WTC11 (cell line): ENCODE measurements around the gene NSFL1C. TPM values are rescaled to one million over a fixed set of nuclear protein-coding genes. Genes with fewer than 3 reads are reported as not detected.
A peak's percentile ranks its signal among the peaks of the same experiment; 100 is the strongest.

Experiments used
- ATAC-seq: fragments of 200-7000 bp; cut with Tn5 transposase; 2 replicates; pipeline ENCODE4 v1.10.0; 2021; ENCODE audit warnings: mild to moderate bottlenecking, moderate library complexity
- CTCF ChIA-PET: fragments of 300-600 bp; sonication (Branson Sonifier 250); formaldehyde crosslinking; loops from one replicate; lab custom pipeline; 2021; ENCODE audit warnings: antibody characterized with exemption; lab: Charles Lee
- POLR2A ChIA-PET: fragments of 350-600 bp; sonication (Branson Sonifier 250); formaldehyde crosslinking; loops from one replicate; lab custom pipeline; 2021; ENCODE audit warnings: antibody characterized with exemption; lab: Charles Lee
- DNase-seq: peaks from one replicate; pipeline ENCODE4 v3.0.0; 2021; ENCODE audit warnings: low spot score
- H3K27ac Mint-ChIP-seq: 2 replicates; pipeline ENCODE4 v1.8.0; 2021; ENCODE audit warnings: mixed read lengths
- H3K27me3 Mint-ChIP-seq: 2 replicates; pipeline ENCODE4 v1.8.0; 2021; ENCODE audit warnings: low read depth, mild to moderate bottlenecking, moderate library complexity, mixed read lengths
- H3K36me3 Mint-ChIP-seq: 2 replicates; pipeline ENCODE4 v1.8.0; 2021; ENCODE audit warnings: mixed read lengths
- H3K4me1 Mint-ChIP-seq: 2 replicates; pipeline ENCODE4 v1.8.0; 2022; ENCODE audit warnings: mixed read lengths
- H3K4me3 Mint-ChIP-seq: 2 replicates; pipeline ENCODE4 v1.8.0; 2021; ENCODE audit warnings: mild to moderate bottlenecking, moderate library complexity, mixed read lengths
- H3K9me3 Mint-ChIP-seq: 2 replicates; pipeline ENCODE4 v1.8.0; 2021; ENCODE audit warnings: mixed read lengths
- CBFB ChIP-seq: sonication (generic); formaldehyde crosslinking; IDR thresholded peaks from 2 replicates; pipeline ENCODE4 v1.8.1; 2022; ENCODE audit warnings: mild to moderate bottlenecking, low read depth, missing genetic modification reagents
- CREM ChIP-seq: sonication (generic); formaldehyde crosslinking; IDR thresholded peaks from 2 replicates; pipeline ENCODE4 v1.8.1; 2022; ENCODE audit warnings: mild to moderate bottlenecking, missing genetic modification reagents, moderate library complexity
- EMX1 ChIP-seq: fragments of 250-450 bp; sonication (Bioruptor Pico); IDR thresholded peaks from 2 replicates; pipeline ENCODE4 v1.8.0; 2021; ENCODE audit warnings: mild to moderate bottlenecking
- NFE2L1 ChIP-seq: sonication (generic); formaldehyde crosslinking; IDR thresholded peaks from 2 replicates; pipeline ENCODE4 v1.8.1; 2023; ENCODE audit warnings: missing genetic modification reagents
- NR3C1 ChIP-seq: sonication (generic); formaldehyde crosslinking; conservative IDR thresholded peaks from 2 replicates; pipeline ENCODE4 v1.8.1; 2023; ENCODE audit warnings: low read depth, mild to moderate bottlenecking, missing genetic modification reagents
- PRRX2 ChIP-seq: fragments of 250-450 bp; sonication (Bioruptor Pico); IDR thresholded peaks from 2 replicates; pipeline ENCODE4 v1.8.0; 2021; ENCODE audit warnings: mild to moderate bottlenecking
- SOX15 ChIP-seq: fragments of 250-450 bp; sonication (Bioruptor Pico); IDR thresholded peaks from 2 replicates; pipeline ENCODE4 v1.9.0; 2021; ENCODE audit warnings: mild to moderate bottlenecking
- ZNF317 ChIP-seq: sonication (generic); formaldehyde crosslinking; IDR thresholded peaks from 2 replicates; pipeline ENCODE4 v1.8.1; 2023; ENCODE audit warnings: low read depth, mild to moderate bottlenecking, moderate library complexity, missing genetic modification reagents, borderline replicate concordance
- ZNF416 ChIP-seq: fragments of 250-450 bp; sonication (Bioruptor Pico); IDR thresholded peaks from 2 replicates; pipeline ENCODE4 v1.9.0; 2021; ENCODE audit warnings: mild to moderate bottlenecking, inconsistent platforms
- total RNA-seq: library from RNA; stranded (reverse); gene quantifications from 3 replicates; pipeline ENCODE4 v1.2.3, GENCODE V29; 2021
- TF ChIP-seq, protein P1 (sequence below): sonication (generic); formaldehyde crosslinking; IDR thresholded peaks from 2 replicates; pipeline ENCODE4 v1.8.1; 2023; ENCODE audit warnings: mild to moderate bottlenecking, moderate library complexity, missing genetic modification reagents
- TF ChIP-seq, protein P2 (sequence below): fragments of 250-450 bp; sonication (Bioruptor Pico); IDR thresholded peaks from 2 replicates; pipeline ENCODE4 v1.9.0; 2021; ENCODE audit warnings: mild to moderate bottlenecking
- TF ChIP-seq, protein P3 (sequence below): sonication (generic); formaldehyde crosslinking; IDR thresholded peaks from 2 replicates; pipeline ENCODE4 v1.8.0; 2023; ENCODE audit warnings: mild to moderate bottlenecking, missing genetic modification reagents
- TF ChIP-seq, protein P4 (sequence below): fragments of 200-600 bp; IDR thresholded peaks from 2 replicates; pipeline ENCODE4 v1.8.0; 2022; ENCODE audit warnings: antibody characterized with exemption
- TF ChIP-seq, protein P5 (sequence below): sonication (generic); formaldehyde crosslinking; IDR thresholded peaks from 2 replicates; pipeline ENCODE4 v1.8.0; 2022; ENCODE audit warnings: mild to moderate bottlenecking, missing genetic modification reagents

Gene NSFL1C
- total RNA-seq, 1 experiment from 2014 or later = 85.5 TPM

DNA sequence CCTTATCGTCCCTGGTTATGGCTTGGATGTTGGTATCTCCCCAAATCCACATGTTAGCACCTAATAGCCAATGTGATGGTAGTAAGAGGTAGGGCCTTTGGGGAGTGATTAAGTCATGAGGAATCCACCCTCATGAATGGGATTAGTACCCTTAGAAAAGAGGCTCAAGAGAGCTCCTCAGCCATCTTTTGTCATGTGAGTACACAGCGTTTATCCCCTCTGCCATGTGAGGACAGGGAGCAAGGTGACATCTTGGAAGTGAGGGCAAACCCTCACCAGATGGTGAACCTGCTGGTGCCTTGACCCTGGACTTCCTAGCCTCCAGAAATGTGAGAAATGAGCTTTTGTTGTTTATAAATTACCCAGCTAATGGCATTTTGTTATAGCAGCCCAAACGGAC lies 40.6 kb upstream of the NSFL1C start (continued):
- TF ChIP-seq, protein P1, sequence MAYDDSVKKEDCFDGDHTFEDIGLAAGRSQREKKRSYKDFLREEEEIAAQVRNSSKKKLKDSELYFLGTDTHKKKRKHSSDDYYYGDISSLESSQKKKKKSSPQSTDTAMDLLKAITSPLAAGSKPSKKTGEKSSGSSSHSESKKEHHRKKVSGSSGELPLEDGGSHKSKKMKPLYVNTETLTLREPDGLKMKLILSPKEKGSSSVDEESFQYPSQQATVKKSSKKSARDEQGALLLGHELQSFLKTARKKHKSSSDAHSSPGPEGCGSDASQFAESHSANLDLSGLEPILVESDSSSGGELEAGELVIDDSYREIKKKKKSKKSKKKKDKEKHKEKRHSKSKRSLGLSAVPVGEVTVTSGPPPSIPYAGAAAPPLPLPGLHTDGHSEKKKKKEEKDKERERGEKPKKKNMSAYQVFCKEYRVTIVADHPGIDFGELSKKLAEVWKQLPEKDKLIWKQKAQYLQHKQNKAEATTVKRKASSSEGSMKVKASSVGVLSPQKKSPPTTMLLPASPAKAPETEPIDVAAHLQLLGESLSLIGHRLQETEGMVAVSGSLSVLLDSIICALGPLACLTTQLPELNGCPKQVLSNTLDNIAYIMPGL (CRISPR knock-in tag) = no peak
- TF ChIP-seq ZNF416 (no peak), CBFB (CRISPR knock-in tag) (no peak), SOX15 (CRISPR knock-in tag) (no peak), NFE2L1 (CRISPR knock-in tag) (no peak), PRRX2 (CRISPR knock-in tag) (no peak), NR3C1 (CRISPR knock-in tag) (no peak)
- TF ChIP-seq, protein P2, sequence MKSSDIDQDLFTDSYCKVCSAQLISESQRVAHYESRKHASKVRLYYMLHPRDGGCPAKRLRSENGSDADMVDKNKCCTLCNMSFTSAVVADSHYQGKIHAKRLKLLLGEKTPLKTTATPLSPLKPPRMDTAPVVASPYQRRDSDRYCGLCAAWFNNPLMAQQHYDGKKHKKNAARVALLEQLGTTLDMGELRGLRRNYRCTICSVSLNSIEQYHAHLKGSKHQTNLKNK (CRISPR knock-in tag) = no peak

DNA sequence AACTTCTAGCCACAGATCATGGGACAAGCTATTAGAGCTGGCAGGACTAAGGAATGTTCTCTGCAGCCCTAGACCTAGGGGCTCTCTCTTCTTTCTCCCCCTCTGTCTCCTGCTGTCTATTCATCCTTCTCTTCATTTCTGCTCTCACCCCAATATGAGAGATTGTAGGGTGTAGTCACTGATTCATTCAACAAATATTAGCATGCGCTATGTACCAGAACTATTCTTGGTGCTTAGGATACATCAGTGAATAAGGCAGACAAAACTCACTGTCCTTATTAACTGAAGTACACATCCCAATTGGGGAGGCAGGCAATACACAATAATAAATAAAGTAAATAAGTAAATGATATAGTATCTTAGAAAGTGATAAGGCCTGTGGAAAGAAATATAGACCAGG lies 39.2 kb upstream of the NSFL1C start:
- H3K27me3 Mint-ChIP-seq = peaks cover 20% of the 10 kb centered on the region
- CTCF ChIA-PET = interaction anchor here (1.7 to 3.0 kb wide), 2 partner anchors 39 to 296 kb away, joined by 5 to 11 read pairs; partner anchors contain the start of gene NSFL1C
- no peak for ATAC-seq

DNA sequence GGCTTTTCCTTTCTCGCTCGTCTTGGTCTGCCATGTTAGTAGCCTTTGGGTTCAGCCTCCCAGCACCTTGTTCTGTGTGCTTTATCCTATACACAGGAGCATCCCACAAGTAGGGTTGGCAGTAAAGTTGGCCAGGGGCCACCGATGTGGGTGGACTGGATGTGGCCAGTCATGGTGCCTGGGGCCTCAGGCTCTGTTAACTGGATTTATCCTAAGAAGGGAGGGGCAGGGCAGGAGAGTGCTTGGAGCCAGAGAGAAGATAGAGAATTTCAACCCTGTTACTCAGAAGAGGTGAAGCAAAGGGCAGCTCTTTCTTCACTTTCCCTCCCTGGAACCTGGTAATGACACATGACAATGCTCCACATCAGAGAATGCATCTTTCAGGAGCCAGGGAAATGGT lies 38.7 kb upstream of the NSFL1C start:
- ChIA-PET POLR2A (no interaction called here), CTCF (interaction anchor here (3.2 kb wide), 1 partner anchor 272 kb away, joined by 33 read pairs; no protein-coding TSS in a partner anchor)
- Mint-ChIP-seq H3K4me1 (peaks cover 12% of the 10 kb centered on the region), H3K27me3 (peaks cover 22% of the 10 kb centered on the region), H3K36me3 (peaks cover 8% of the 10 kb centered on the region), H3K27ac (no peak overlapping the region), H3K9me3 (peaks cover 11% of the 10 kb centered on the region), H3K4me3 (no peak overlapping the region)
- ATAC-seq (no peak), DNase-seq (no peak)
- TF ChIP-seq CREM (CRISPR knock-in tag) (no peak), ZNF317 (CRISPR knock-in tag) (no peak)

More for the DNA sequence above, 39.2 kb upstream of the NSFL1C start:
- Mint-ChIP-seq H3K4me1 (peaks cover 7% of the 10 kb centered on the region), H3K27ac (no peak overlapping the region), H3K36me3 (peaks cover 8% of the 10 kb centered on the region), H3K9me3 (peaks cover 11% of the 10 kb centered on the region), H3K4me3 (no peak overlapping the region)
- POLR2A ChIA-PET = no interaction called here
- DNase-seq = no peak
- TF ChIP-seq, protein P3, sequence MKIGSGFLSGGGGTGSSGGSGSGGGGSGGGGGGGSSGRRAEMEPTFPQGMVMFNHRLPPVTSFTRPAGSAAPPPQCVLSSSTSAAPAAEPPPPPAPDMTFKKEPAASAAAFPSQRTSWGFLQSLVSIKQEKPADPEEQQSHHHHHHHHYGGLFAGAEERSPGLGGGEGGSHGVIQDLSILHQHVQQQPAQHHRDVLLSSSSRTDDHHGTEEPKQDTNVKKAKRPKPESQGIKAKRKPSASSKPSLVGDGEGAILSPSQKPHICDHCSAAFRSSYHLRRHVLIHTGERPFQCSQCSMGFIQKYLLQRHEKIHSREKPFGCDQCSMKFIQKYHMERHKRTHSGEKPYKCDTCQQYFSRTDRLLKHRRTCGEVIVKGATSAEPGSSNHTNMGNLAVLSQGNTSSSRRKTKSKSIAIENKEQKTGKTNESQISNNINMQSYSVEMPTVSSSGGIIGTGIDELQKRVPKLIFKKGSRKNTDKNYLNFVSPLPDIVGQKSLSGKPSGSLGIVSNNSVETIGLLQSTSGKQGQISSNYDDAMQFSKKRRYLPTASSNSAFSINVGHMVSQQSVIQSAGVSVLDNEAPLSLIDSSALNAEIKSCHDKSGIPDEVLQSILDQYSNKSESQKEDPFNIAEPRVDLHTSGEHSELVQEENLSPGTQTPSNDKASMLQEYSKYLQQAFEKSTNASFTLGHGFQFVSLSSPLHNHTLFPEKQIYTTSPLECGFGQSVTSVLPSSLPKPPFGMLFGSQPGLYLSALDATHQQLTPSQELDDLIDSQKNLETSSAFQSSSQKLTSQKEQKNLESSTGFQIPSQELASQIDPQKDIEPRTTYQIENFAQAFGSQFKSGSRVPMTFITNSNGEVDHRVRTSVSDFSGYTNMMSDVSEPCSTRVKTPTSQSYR (CRISPR knock-in tag) = no peak

DNA sequence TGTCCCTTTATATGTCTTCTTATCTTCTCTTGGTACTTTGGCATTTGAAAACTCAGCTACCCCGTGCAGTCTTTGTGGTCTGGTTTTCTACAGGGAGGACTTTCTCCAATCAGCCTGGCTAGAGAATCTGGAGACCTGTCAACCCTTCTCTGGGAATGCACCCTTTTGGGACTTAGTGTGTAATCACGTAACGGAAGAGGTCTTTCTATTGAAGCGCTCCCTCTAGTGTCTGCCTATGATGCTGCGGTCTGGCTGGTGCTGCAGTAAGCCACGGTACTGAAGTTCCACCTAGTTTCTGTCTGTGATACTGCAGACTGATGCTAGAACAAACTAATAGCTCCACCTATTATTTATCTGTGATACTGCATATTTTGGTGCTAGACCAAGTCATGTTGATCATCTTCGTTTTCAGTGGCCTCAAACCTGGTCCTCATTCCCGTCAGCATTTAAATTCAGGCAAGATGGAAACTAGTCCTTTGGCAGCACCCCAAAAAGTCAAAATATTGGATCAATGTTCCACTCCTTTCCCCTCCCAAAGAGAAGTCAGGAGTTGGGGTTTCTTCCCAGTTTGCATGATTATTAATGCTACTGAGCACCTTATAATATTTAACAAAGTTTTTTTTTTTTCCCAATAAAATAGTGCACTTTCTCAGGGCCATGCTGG lies 37.0 kb upstream of the NSFL1C start:
- H3K4me1 Mint-ChIP-seq = peaks cover 18% of the 10 kb centered on the region
- H3K27me3 Mint-ChIP-seq = peaks cover 33% of the 10 kb centered on the region
- peaks cover 16% of the 10 kb centered on the region for H3K9me3 Mint-ChIP-seq
- H3K27ac Mint-ChIP-seq = no peak overlapping the region
- no peak overlapping the region for H3K4me3 Mint-ChIP-seq
- H3K36me3 Mint-ChIP-seq = peaks cover 8% of the 10 kb centered on the region
- TF ChIP-seq, protein P4, sequence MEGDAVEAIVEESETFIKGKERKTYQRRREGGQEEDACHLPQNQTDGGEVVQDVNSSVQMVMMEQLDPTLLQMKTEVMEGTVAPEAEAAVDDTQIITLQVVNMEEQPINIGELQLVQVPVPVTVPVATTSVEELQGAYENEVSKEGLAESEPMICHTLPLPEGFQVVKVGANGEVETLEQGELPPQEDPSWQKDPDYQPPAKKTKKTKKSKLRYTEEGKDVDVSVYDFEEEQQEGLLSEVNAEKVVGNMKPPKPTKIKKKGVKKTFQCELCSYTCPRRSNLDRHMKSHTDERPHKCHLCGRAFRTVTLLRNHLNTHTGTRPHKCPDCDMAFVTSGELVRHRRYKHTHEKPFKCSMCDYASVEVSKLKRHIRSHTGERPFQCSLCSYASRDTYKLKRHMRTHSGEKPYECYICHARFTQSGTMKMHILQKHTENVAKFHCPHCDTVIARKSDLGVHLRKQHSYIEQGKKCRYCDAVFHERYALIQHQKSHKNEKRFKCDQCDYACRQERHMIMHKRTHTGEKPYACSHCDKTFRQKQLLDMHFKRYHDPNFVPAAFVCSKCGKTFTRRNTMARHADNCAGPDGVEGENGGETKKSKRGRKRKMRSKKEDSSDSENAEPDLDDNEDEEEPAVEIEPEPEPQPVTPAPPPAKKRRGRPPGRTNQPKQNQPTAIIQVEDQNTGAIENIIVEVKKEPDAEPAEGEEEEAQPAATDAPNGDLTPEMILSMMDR = peak; percentile 53
- TF ChIP-seq EMX1 (no peak), PRRX2 (CRISPR knock-in tag) (no peak)
- TF ChIP-seq, protein P5, sequence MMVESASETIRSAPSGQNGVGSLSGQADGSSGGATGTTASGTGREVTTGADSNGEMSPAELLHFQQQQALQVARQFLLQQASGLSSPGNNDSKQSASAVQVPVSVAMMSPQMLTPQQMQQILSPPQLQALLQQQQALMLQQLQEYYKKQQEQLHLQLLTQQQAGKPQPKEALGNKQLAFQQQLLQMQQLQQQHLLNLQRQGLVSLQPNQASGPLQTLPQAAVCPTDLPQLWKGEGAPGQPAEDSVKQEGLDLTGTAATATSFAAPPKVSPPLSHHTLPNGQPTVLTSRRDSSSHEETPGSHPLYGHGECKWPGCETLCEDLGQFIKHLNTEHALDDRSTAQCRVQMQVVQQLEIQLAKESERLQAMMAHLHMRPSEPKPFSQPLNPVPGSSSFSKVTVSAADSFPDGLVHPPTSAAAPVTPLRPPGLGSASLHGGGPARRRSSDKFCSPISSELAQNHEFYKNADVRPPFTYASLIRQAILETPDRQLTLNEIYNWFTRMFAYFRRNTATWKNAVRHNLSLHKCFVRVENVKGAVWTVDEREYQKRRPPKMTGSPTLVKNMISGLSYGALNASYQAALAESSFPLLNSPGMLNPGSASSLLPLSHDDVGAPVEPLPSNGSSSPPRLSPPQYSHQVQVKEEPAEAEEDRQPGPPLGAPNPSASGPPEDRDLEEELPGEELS = no peak
- DNase-seq (peak; percentile 81), ATAC-seq (peak; percentile 92)
- POLR2A ChIA-PET = no interaction called here
- CTCF ChIA-PET = interaction anchor here (0.5 to 3.2 kb wide), 69 partner anchors 8 to 497 kb away, joined by 3 to 38 read pairs (median 4); partner anchors contain the start of genes NSFL1C, SDCBP2, SIRPB2 and SNPH
